Neural cell (in vitro differentiated cells): Measurements from ENCODE around the gene PROCA1.

Experiments used
- CTCF ChIP-seq: fragments of 450-650 bp; IDR thresholded peaks from 2 replicates; pipeline ENCODE4 v1.5.1; 2014; ENCODE audit warnings: antibody characterized with exemption, mild to moderate bottlenecking, moderate library complexity; ENCODE audit not compliant: poor library complexity, severe bottlenecking
- EP300 ChIP-seq: fragments of 450-650 bp; conservative IDR thresholded peaks from 2 replicates; pipeline ENCODE4 v1.6.1; 2014; ENCODE audit warnings: antibody characterized with exemption, mild to moderate bottlenecking, moderate library complexity; ENCODE audit not compliant: poor library complexity, severe bottlenecking
- EZH2 ChIP-seq: fragments of 200-600, 300-800 bp; shearing (Covaris generic), sonication (generic); IDR thresholded peaks from 2 replicates; pipeline ENCODE4 v1.6.1; 2014; ENCODE audit warnings: antibody characterized with exemption, low read length, borderline replicate concordance, mild to moderate bottlenecking; ENCODE audit not compliant: insufficient read depth, poor library complexity, severe bottlenecking
- RAD21 ChIP-seq: fragments of 450-650 bp; conservative IDR thresholded peaks from 2 replicates; pipeline ENCODE4 v1.6.1; 2014; ENCODE audit warnings: antibody characterized with exemption, mild to moderate bottlenecking, moderate library complexity
- SMC3 ChIP-seq: fragments of 450-650 bp; conservative IDR thresholded peaks from 2 replicates; pipeline ENCODE4 v1.6.1; 2014; ENCODE audit warnings: antibody characterized with exemption, mild to moderate bottlenecking, moderate library complexity; ENCODE audit not compliant: poor library complexity

- TF ChIP-seq CTCF (no peak), EZH2 (no peak), RAD21 (no peak), SMC3 (no peak), EP300 (no peak)
Observed at GRCh38 chr17:28740406-28741357, 29.0 kb upstream of the PROCA1 start.
